DOHH2 (cell line): ENCODE results near the gene CCDC194.

Experiments
- CTCF ChIP-seq: fragments of 200-600 bp; sonication (generic); IDR thresholded peaks from one replicate; pipeline ENCODE4 v1.5.1; 2014; ENCODE audit warnings: antibody characterized with exemption, mild to moderate bottlenecking, low read depth, low read length; ENCODE audit not compliant: poor library complexity, severe bottlenecking
- EZH2phosphoT487 ChIP-seq: fragments of 200-600 bp; sonication (generic); IDR thresholded peaks from 2 replicates; pipeline ENCODE4 v1.6.1; 2017; ENCODE audit warnings: borderline replicate concordance, mild to moderate bottlenecking, antibody characterized with exemption, low read length, moderate library complexity, mixed read lengths

GRCh38 chr19:17393002-17393401 lies 994 bp downstream of the CCDC194 start:
- TF ChIP-seq CTCF (no peak), EZH2phosphoT487 (no peak)
